ENCODE measurements around the gene RPTOR.

- TF ChIP-seq CTCF (tag by site-specific recombination; IDR thresholded peaks at IDR 0.05) (no peak), ZNF280D (tag by site-specific recombination; IDR thresholded peaks at IDR 0.05) (no peak)
These were observed 117.9 kb downstream of the RPTOR start for GRCh38 chr17:80662557-80662956.
